PC-9 (cell line): ENCODE results near the gene ERMAP.

Experiments used
- EZH2 ChIP-seq: fragments of 200-600 bp; sonication (generic); IDR thresholded peaks from 2 replicates; pipeline ENCODE4 v1.8.0; 2017; ENCODE audit warnings: antibody characterized with exemption, low read depth
- TF ChIP-seq, protein P1 (sequence below): fragments of 200-600 bp; sonication (generic); conservative IDR thresholded peaks from 2 replicates; pipeline ENCODE4 v1.6.1; 2017; ENCODE audit warnings: mixed run types, antibody characterized with exemption, mild to moderate bottlenecking, moderate library complexity

DNA sequence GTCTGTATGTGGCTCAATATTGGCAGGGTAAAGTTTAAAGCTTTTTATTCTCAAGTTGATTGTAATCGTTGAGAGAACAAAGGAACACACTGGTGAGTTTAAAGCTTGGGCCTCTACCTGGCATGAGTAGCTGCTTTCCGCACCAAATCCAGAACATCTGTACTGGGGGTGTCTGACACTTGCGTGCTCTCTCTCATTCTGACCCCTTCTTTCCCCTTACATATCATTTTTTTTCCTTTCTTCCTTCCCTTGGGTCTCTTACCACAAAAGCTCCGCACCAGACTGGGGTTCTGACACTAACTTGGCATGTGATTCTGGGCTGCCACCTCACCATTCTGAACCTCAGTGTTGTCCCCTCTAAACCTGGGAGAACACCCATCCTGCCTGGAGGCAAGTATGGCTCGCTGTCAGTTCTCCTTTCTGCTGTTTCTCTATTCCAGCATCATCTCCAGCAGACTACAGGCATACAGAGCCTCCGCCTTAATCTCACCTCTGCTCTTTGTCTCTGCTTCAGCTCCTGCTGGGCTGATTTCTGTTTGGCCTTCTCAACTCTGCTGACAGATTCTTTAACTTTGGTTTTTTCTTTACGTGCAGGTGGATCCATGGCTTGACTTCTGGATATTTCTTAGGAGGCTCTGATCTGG, 859 bp upstream of the ERMAP start:
- no peak for TF ChIP-seq EZH2
- TF ChIP-seq, protein P1, sequence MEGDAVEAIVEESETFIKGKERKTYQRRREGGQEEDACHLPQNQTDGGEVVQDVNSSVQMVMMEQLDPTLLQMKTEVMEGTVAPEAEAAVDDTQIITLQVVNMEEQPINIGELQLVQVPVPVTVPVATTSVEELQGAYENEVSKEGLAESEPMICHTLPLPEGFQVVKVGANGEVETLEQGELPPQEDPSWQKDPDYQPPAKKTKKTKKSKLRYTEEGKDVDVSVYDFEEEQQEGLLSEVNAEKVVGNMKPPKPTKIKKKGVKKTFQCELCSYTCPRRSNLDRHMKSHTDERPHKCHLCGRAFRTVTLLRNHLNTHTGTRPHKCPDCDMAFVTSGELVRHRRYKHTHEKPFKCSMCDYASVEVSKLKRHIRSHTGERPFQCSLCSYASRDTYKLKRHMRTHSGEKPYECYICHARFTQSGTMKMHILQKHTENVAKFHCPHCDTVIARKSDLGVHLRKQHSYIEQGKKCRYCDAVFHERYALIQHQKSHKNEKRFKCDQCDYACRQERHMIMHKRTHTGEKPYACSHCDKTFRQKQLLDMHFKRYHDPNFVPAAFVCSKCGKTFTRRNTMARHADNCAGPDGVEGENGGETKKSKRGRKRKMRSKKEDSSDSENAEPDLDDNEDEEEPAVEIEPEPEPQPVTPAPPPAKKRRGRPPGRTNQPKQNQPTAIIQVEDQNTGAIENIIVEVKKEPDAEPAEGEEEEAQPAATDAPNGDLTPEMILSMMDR: no peak
